Measurements from ENCODE around the gene DNAAF5. TPM values are rescaled to one million over a fixed set of nuclear protein-coding genes. Genes with fewer than 3 reads are reported as not detected.
A peak's percentile ranks its signal among the peaks of the same experiment; 100 is the strongest.

Gene DNAAF5
- total RNA-seq, 3 donors from 2014 or later, result 14.1 to 29.8 (median 23.6) TPM

- no peak overlapping the region for H3K4me3 ChIP-seq
- TF ChIP-seq POLR2AphosphoS5 (IDR thresholded peaks at IDR 0.05) (no peak), POLR2A (IDR thresholded peaks at IDR 0.05) (no peak)
- TF ChIP-seq, protein P1, sequence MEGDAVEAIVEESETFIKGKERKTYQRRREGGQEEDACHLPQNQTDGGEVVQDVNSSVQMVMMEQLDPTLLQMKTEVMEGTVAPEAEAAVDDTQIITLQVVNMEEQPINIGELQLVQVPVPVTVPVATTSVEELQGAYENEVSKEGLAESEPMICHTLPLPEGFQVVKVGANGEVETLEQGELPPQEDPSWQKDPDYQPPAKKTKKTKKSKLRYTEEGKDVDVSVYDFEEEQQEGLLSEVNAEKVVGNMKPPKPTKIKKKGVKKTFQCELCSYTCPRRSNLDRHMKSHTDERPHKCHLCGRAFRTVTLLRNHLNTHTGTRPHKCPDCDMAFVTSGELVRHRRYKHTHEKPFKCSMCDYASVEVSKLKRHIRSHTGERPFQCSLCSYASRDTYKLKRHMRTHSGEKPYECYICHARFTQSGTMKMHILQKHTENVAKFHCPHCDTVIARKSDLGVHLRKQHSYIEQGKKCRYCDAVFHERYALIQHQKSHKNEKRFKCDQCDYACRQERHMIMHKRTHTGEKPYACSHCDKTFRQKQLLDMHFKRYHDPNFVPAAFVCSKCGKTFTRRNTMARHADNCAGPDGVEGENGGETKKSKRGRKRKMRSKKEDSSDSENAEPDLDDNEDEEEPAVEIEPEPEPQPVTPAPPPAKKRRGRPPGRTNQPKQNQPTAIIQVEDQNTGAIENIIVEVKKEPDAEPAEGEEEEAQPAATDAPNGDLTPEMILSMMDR (IDR thresholded peaks at IDR 0.05), result no peak
Observed at GRCh38 chr7:783556-784490, 57.3 kb downstream of the DNAAF5 start.

GRCh38 chr7:784971-785370 lies 58.5 kb downstream of the DNAAF5 start:
- no peak for TF ChIP-seq POLR2A (IDR thresholded peaks at IDR 0.05)
- no peak for TF ChIP-seq POLR2AphosphoS5 (IDR thresholded peaks at IDR 0.05)
- TF ChIP-seq, protein P1 (IDR thresholded peaks at IDR 0.05), result no peak
- Histone ChIP-seq H3K4me1 (no peaks in the 10 kb centered on the region), H3K27me3 (no peaks in the 10 kb centered on the region), H3K4me3 (no peak overlapping the region), H3K27ac (no peak overlapping the region), H3K36me3 (no peaks in the 10 kb centered on the region), H3K9me3 (no peaks in the 10 kb centered on the region)
- no peak for DNase-seq (ENCODE audit: low spot score in 2 of 2)
- intact Hi-C loops (cut with DNase I; ENCODE audit: low total_unique reads), result no loop called here

More at GRCh38 chr7:783556-784490, 57.3 kb downstream of the DNAAF5 start:
- Histone ChIP-seq H3K27me3 (no peaks in the 10 kb centered on the region), H3K36me3 (no peaks in the 10 kb centered on the region), H3K9me3 (no peaks in the 10 kb centered on the region), H3K4me1 (no peaks in the 10 kb centered on the region), H3K27ac (no peak overlapping the region)
- intact Hi-C loops (cut with DNase I; ENCODE audit: low total_unique reads), result no loop called here
- no peak for DNase-seq (ENCODE audit: low spot score in 2 of 2)

GRCh38 chr7:785416-785815 lies 58.9 kb downstream of the DNAAF5 start:
- TF ChIP-seq POLR2AphosphoS5 (IDR thresholded peaks at IDR 0.05) (no peak), POLR2A (IDR thresholded peaks at IDR 0.05) (no peak)
- TF ChIP-seq, protein P1 (IDR thresholded peaks at IDR 0.05), result no peak
- Histone ChIP-seq H3K27me3 (no peaks in the 10 kb centered on the region), H3K4me1 (no peaks in the 10 kb centered on the region), H3K27ac (no peak overlapping the region), H3K36me3 (no peaks in the 10 kb centered on the region), H3K9me3 (no peaks in the 10 kb centered on the region), H3K4me3 (no peak overlapping the region)
- intact Hi-C loops (cut with DNase I; ENCODE audit: low total_unique reads), result no loop called here
- no peak for DNase-seq (ENCODE audit: low spot score in 2 of 2)

- Histone ChIP-seq H3K27me3 (no peaks in the 10 kb centered on the region), H3K4me1 (no peaks in the 10 kb centered on the region), H3K27ac (peak overlapping the region in 1 of 2 donors; percentile 43), H3K4me3 (no peak overlapping the region), H3K36me3 (no peaks in the 10 kb centered on the region), H3K9me3 (no peaks in the 10 kb centered on the region)
- TF ChIP-seq POLR2A (IDR thresholded peaks at IDR 0.05), result no peak
- TF ChIP-seq, protein P1 (IDR thresholded peaks at IDR 0.05), result peak; percentile 84 to 94 (median 87)
- peak in 2 of 3 donors; percentile 21 to 51 for TF ChIP-seq POLR2AphosphoS5 (IDR thresholded peaks at IDR 0.05)
- peak; percentile 61 to 85 for DNase-seq (ENCODE audit: low spot score in 2 of 2)
- intact Hi-C loops (cut with DNase I; ENCODE audit: low total_unique reads), result no loop called here
Observed at GRCh38 chr7:786472-787255, 60.2 kb downstream of the DNAAF5 start.
